OCI-LY3 (cell line): ENCODE results near the gene APCDD1L.

Experiments
- EZH2phosphoT487 ChIP-seq: fragments of 200-600 bp; shearing (Covaris generic); IDR thresholded peaks from 2 replicates; pipeline ENCODE4 v1.6.1; 2018; ENCODE audit warnings: antibody characterized with exemption, mixed run types, low read depth
- TF ChIP-seq, protein P1 (sequence below): fragments of 200-600, 300-600 bp; sonication (generic); IDR thresholded peaks from 2 replicates; pipeline ENCODE4 v1.5.1; 2014; ENCODE audit warnings: antibody characterized with exemption, low read length, low read depth

- TF ChIP-seq, protein P1, sequence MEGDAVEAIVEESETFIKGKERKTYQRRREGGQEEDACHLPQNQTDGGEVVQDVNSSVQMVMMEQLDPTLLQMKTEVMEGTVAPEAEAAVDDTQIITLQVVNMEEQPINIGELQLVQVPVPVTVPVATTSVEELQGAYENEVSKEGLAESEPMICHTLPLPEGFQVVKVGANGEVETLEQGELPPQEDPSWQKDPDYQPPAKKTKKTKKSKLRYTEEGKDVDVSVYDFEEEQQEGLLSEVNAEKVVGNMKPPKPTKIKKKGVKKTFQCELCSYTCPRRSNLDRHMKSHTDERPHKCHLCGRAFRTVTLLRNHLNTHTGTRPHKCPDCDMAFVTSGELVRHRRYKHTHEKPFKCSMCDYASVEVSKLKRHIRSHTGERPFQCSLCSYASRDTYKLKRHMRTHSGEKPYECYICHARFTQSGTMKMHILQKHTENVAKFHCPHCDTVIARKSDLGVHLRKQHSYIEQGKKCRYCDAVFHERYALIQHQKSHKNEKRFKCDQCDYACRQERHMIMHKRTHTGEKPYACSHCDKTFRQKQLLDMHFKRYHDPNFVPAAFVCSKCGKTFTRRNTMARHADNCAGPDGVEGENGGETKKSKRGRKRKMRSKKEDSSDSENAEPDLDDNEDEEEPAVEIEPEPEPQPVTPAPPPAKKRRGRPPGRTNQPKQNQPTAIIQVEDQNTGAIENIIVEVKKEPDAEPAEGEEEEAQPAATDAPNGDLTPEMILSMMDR: no peak
- TF ChIP-seq EZH2phosphoT487: no peak
Measured at GRCh38 chr20:58550275-58551059, 35.3 kb upstream of the APCDD1L start.
